ENCODE measurements around the gene THUMPD2. TPM values are rescaled to one million over a fixed set of nuclear protein-coding genes. Genes with fewer than 3 reads are reported as not detected.

The THUMPD2 gene
- total and polyA plus RNA-seq, 12 donors: 4.3 to 10.4 (median 5.7) TPM

GRCh38 chr2:39778233-39778632 is 825 bp downstream of the THUMPD2 start:
- Histone ChIP-seq H3K27ac (peak overlapping the region in 7 of 10 donors; percentile 71 to 95 (median 89)), H3K27me3 (no peaks in the 10 kb centered on the region), H3K9me3 (peaks cover 0 to 8% (median 0%) of the 10 kb centered on the region in 11 donors), H3K4me3 (peak overlapping the region; percentile 63 to 99 (median 90)), H3K4me1 (peaks cover 0 to 52% (median 34%) of the 10 kb centered on the region in 9 donors), H3K36me3 (peaks cover 0 to 7% (median 0%) of the 10 kb centered on the region in 9 donors)
- ATAC-seq: peak in 1 of 8 donors; percentile 38
- no peak for TF ChIP-seq CTCF (IDR thresholded peaks at IDR 0.05)
- DNase-seq: no peak
- 12 to 22% methylated on average over 2 of the region's 2 CpGs for WGBS, 2 donors
- intact Hi-C loops (cut with DNase I): no loop called here

- WGBS, 2 donors: 80 to 82% methylated on average over 1 of the region's 1 CpG
These were observed 6.3 kb downstream of the THUMPD2 start for GRCh38 chr2:39772812-39773152.

GRCh38 chr2:39772086-39772811 is 6.8 kb downstream of the THUMPD2 start:
- 94 to 97% methylated on average over 3 of the region's 3 CpGs for WGBS, 2 donors
- Histone ChIP-seq H3K9me3 (peaks cover 0 to 8% (median 0%) of the 10 kb centered on the region in 11 donors), H3K27me3 (no peaks in the 10 kb centered on the region), H3K27ac (no peak overlapping the region), H3K4me3 (no peak overlapping the region), H3K36me3 (peaks cover 0 to 41% (median 0%) of the 10 kb centered on the region in 9 donors), H3K4me1 (peaks cover 2 to 66% (median 32%) of the 10 kb centered on the region in 9 donors)
- DNase-seq (no peak), ATAC-seq (peak in 2 of 8 donors; percentile 20 to 31)
- intact Hi-C loops (cut with DNase I): no loop called here
- no peak for TF ChIP-seq CTCF (IDR thresholded peaks at IDR 0.05)

More at GRCh38 chr2:39772812-39773152, 6.3 kb downstream of the THUMPD2 start:
- Histone ChIP-seq H3K4me3 (no peak overlapping the region), H3K27ac (no peak overlapping the region), H3K4me1 (peaks cover 2 to 72% (median 37%) of the 10 kb centered on the region in 9 donors), H3K36me3 (peaks cover 0 to 36% (median 0%) of the 10 kb centered on the region in 9 donors), H3K9me3 (peaks cover 0 to 8% (median 0%) of the 10 kb centered on the region in 11 donors), H3K27me3 (no peaks in the 10 kb centered on the region)
- intact Hi-C loops (cut with DNase I): no loop called here
- peak in 3 of 8 donors; percentile 27 to 49 (median 43) for ATAC-seq
- DNase-seq: no peak
- no peak for TF ChIP-seq CTCF (IDR thresholded peaks at IDR 0.05)

- TF ChIP-seq CTCF (IDR thresholded peaks at IDR 0.05): no peak
- peaks cover 0 to 100% (median 17%) of the 10 kb centered on the region in 9 donors for H3K36me3 ChIP-seq
- H3K27ac ChIP-seq: no peak overlapping the region
- H3K4me3 ChIP-seq: no peak overlapping the region
- no peaks in the 10 kb centered on the region for H3K27me3 ChIP-seq
- WGBS, 2 donors: 96 to 98% methylated on average over 2 of the region's 2 CpGs
- intact Hi-C loops (cut with DNase I): no loop called here
- no peak for DNase-seq
- H3K9me3 ChIP-seq: no peaks in the 10 kb centered on the region
- H3K4me1 ChIP-seq: no peaks in the 10 kb centered on the region
- no peak for ATAC-seq
These were observed 16.6 kb downstream of the THUMPD2 start for GRCh38 chr2:39762448-39762847.
